MM.1S (cell line): Measurements from ENCODE around the gene CACNG4.

Experiments
- DNase-seq: peaks from one replicate; pipeline ENCODE4 v3.0.0-alpha.2; 2015
- H2AFZ ChIP-seq: fragments of 300-600 bp; sonication (generic); 2 replicates; pipeline ENCODE4 v1.6.0; 2016; ENCODE audit warnings: antibody characterized with exemption, low read length
- H3F3A ChIP-seq: fragments of 300-600 bp; sonication (generic); 2 replicates; pipeline ENCODE4 v1.6.1; 2016; ENCODE audit warnings: mild to moderate bottlenecking, antibody characterized with exemption, low read length, moderate library complexity, mixed read lengths; ENCODE audit not compliant: insufficient read depth
- H3K27ac ChIP-seq: fragments of 300-600 bp; sonication (generic); 2 replicates; pipeline ENCODE4 v1.5.1; 2016; ENCODE audit warnings: mild to moderate bottlenecking, low read length
- H3K27me3 ChIP-seq: fragments of 300-600 bp; sonication (generic); replicated peaks from 2 replicates; pipeline ENCODE4 v1.6.0; 2016; ENCODE audit warnings: low read length; ENCODE audit not compliant: insufficient read depth
- H3K36me3 ChIP-seq: fragments of 300-600 bp; sonication (generic); replicated peaks from 2 replicates; pipeline ENCODE4 v1.6.1; 2016; ENCODE audit warnings: mild to moderate bottlenecking, low read length, mixed read lengths; ENCODE audit not compliant: insufficient read depth
- H3K4me1 ChIP-seq: fragments of 300-600 bp; sonication (generic); 2 replicates; pipeline ENCODE4 v1.6.1; 2016; ENCODE audit warnings: low read length, mixed read lengths
- H3K4me2 ChIP-seq: fragments of 300-600 bp; sonication (generic); 2 replicates; pipeline ENCODE4 v1.6.0; 2016; ENCODE audit warnings: low read depth, low read length
- H3K4me3 ChIP-seq: fragments of 300-600 bp; sonication (generic); 2 replicates; pipeline ENCODE4 v1.5.1; 2016; ENCODE audit warnings: low read length, mixed read lengths
- H3K79me2 ChIP-seq: fragments of 300-600 bp; sonication (generic); 2 replicates; pipeline ENCODE4 v1.6.1; 2016; ENCODE audit warnings: mixed run types, low read length, mixed read lengths
- H3K9ac ChIP-seq: fragments of 300-600 bp; sonication (generic); 2 replicates; pipeline ENCODE4 v1.6.1; 2016; ENCODE audit warnings: low read length, mixed read lengths
- H3K9me2 ChIP-seq: fragments of 300-600 bp; sonication (generic); replicated peaks from 2 replicates; pipeline ENCODE4 v1.6.1; 2016; ENCODE audit warnings: mild to moderate bottlenecking, low read length, mixed read lengths; ENCODE audit not compliant: insufficient read depth
- H3K9me3 ChIP-seq: fragments of 300-600 bp; sonication (generic); replicated peaks from 2 replicates; pipeline ENCODE4 v1.6.1; 2016; ENCODE audit warnings: mild to moderate bottlenecking, low read length, mixed read lengths; ENCODE audit not compliant: insufficient read depth
- H4K20me1 ChIP-seq: fragments of 300-600 bp; sonication (generic); 2 replicates; pipeline ENCODE4 v1.6.1; 2016; ENCODE audit warnings: mild to moderate bottlenecking, low read length, moderate library complexity, mixed read lengths; ENCODE audit not compliant: insufficient read depth
- EZH2 ChIP-seq: fragments of 300-600 bp; sonication (generic); optimal IDR thresholded peaks from 2 replicates; pipeline ENCODE3; 2017; ENCODE audit warnings: low read depth, mild to moderate bottlenecking, antibody characterized with exemption, low read length, mixed read lengths
- EZH2phosphoT487 ChIP-seq: fragments of 300-600 bp; sonication (generic); IDR thresholded peaks from 2 replicates; pipeline ENCODE4 v1.6.1; 2018; ENCODE audit warnings: antibody characterized with exemption, low read length
- TF ChIP-seq, protein P1 (sequence below): fragments of 300-600 bp; sonication (generic); IDR thresholded peaks from 2 replicates; pipeline ENCODE4 v1.5.1; 2016; ENCODE audit warnings: antibody characterized with exemption, low read length, mixed read lengths

The CACNG4 gene

GRCh38 chr17:66992911-66993442 is 28.5 kb downstream of the CACNG4 start:
- Histone ChIP-seq H4K20me1 (no peaks in the 10 kb centered on the region), H3K4me2 (no peak overlapping the region), H3F3A (no peaks in the 10 kb centered on the region), H3K9me3 (no peaks in the 10 kb centered on the region), H3K9ac (no peak overlapping the region), H3K27ac (no peak overlapping the region), H3K4me1 (no peaks in the 10 kb centered on the region), H3K9me2 (no peaks in the 10 kb centered on the region), H2AFZ (no peak overlapping the region), H3K4me3 (no peak overlapping the region), H3K36me3 (no peaks in the 10 kb centered on the region), H3K79me2 (no peaks in the 10 kb centered on the region), H3K27me3 (peaks cover 28% of the 10 kb centered on the region)
- TF ChIP-seq EZH2 (no peak), EZH2phosphoT487 (no peak)
- TF ChIP-seq, protein P1, sequence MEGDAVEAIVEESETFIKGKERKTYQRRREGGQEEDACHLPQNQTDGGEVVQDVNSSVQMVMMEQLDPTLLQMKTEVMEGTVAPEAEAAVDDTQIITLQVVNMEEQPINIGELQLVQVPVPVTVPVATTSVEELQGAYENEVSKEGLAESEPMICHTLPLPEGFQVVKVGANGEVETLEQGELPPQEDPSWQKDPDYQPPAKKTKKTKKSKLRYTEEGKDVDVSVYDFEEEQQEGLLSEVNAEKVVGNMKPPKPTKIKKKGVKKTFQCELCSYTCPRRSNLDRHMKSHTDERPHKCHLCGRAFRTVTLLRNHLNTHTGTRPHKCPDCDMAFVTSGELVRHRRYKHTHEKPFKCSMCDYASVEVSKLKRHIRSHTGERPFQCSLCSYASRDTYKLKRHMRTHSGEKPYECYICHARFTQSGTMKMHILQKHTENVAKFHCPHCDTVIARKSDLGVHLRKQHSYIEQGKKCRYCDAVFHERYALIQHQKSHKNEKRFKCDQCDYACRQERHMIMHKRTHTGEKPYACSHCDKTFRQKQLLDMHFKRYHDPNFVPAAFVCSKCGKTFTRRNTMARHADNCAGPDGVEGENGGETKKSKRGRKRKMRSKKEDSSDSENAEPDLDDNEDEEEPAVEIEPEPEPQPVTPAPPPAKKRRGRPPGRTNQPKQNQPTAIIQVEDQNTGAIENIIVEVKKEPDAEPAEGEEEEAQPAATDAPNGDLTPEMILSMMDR, result no peak
- DNase-seq, result no peak

GRCh38 chr17:66994361-66994760 is 29.9 kb downstream of the CACNG4 start:
- H3F3A ChIP-seq, result no peaks in the 10 kb centered on the region
- H3K4me2 ChIP-seq, result no peak overlapping the region
- H4K20me1 ChIP-seq, result no peaks in the 10 kb centered on the region
- no peaks in the 10 kb centered on the region for H3K9me2 ChIP-seq
- DNase-seq, result no peak
- no peak overlapping the region for H3K9ac ChIP-seq
- H3K4me1 ChIP-seq, result no peaks in the 10 kb centered on the region
- H3K27me3 ChIP-seq, result peaks cover 16% of the 10 kb centered on the region
- no peak for TF ChIP-seq EZH2
- TF ChIP-seq, protein P1, result no peak
- no peak for TF ChIP-seq EZH2phosphoT487
- no peak overlapping the region for H3K4me3 ChIP-seq
- no peaks in the 10 kb centered on the region for H3K79me2 ChIP-seq
- H2AFZ ChIP-seq, result no peak overlapping the region
- H3K36me3 ChIP-seq, result no peaks in the 10 kb centered on the region
- H3K9me3 ChIP-seq, result no peaks in the 10 kb centered on the region
- no peak overlapping the region for H3K27ac ChIP-seq

DNA sequence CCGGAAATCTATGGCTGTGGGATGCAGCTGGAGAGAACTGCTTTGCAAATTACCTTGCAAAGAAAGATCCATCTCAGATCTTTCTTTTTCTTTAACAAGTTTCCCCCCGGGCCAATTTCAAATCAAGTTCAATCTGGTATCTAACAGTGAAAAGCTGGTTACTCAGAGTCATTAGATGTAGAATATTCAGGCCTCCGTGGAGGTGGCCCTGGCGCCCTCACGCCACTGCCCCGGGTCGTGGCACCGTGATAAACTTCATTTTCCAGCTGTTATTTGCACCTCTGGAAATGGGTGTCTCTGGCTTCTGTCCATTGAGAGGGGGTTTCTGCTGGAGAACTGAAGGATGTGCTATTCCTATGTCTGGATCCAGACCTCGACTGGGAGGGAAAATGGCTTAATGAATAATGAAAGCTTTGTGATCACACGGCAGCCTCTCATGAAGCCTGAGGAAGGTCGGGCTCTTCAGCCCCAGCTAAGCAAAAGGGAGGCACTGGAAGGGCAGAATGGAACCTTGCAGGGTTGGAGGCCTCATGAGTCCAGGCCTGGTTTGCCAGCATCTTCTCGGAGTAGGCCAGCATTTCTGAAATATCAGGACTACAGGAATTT is 30.5 kb downstream of the CACNG4 start:
- Histone ChIP-seq H3K4me1 (no peaks in the 10 kb centered on the region), H3K9ac (no peak overlapping the region), H3K79me2 (no peaks in the 10 kb centered on the region), H3K9me3 (no peaks in the 10 kb centered on the region), H3K4me3 (no peak overlapping the region), H2AFZ (no peak overlapping the region), H3K36me3 (no peaks in the 10 kb centered on the region), H3K27ac (no peak overlapping the region), H3K9me2 (no peaks in the 10 kb centered on the region), H3F3A (no peaks in the 10 kb centered on the region), H3K4me2 (no peak overlapping the region), H3K27me3 (peaks cover 10% of the 10 kb centered on the region), H4K20me1 (no peaks in the 10 kb centered on the region)
- TF ChIP-seq EZH2 (no peak), EZH2phosphoT487 (no peak)
- TF ChIP-seq, protein P1, result no peak
- no peak for DNase-seq
